Measurements from ENCODE around the gene ABCG4.

GRCh38 chr11:119149018-119149785, at the start of gene ABCG4:
- TF ChIP-seq CTCF (conservative IDR thresholded peaks at IDR 0.05): no peak
- no peak for TF ChIP-seq ZFX (IDR thresholded peaks at IDR 0.05)
